Left lung (tissue), 10 donors: ENCODE measurements around the gene CD226. TPM values are rescaled to one million over a fixed set of nuclear protein-coding genes. Genes with fewer than 3 reads are reported as not detected.
"Not testable (repeated sequence)": the region's sequence is repeated elsewhere in the genome, so short reads cannot be mapped to it uniquely, and the experiment has no call there.

Experiments used
- ATAC-seq: fragments of 200-7000 bp; cut with Tn5 transposase; one replicate; pipeline ENCODE4 v1.9.1; 2020; ENCODE audit warnings: moderate library complexity
- DNase-seq, 4 donors: peaks; one replicate each; pipeline ENCODE4 v3.0.0-alpha.2; 2013 to 2020
- H3K27ac ChIP-seq, 2 donors: fragments of 200-600 bp; sonication (generic) in 1 of 2; one replicate each; pipeline versions ENCODE4 v1.5.0 to v1.8.0; 2020 to 2021
- H3K27me3 ChIP-seq, 2 donors: fragments of 200-600 bp; sonication (generic) in 1 of 2; one replicate each; pipeline versions ENCODE4 v1.5.0 to v1.8.0; 2020 to 2021
- H3K36me3 ChIP-seq, 2 donors: fragments of 200-600 bp; sonication (generic) in 1 of 2; one replicate each; pipeline versions ENCODE4 v1.5.0 to v1.8.0; 2020 to 2021
- H3K4me1 ChIP-seq, 2 donors: fragments of 200-600 bp; one replicate each; pipeline ENCODE4 v1.8.0; 2021
- H3K4me3 ChIP-seq, 2 donors: fragments of 200-600 bp; sonication (generic) in 1 of 2; one replicate each; pipeline versions ENCODE4 v1.5.0 to v1.8.0; 2020 to 2021; ENCODE audit warnings: mild to moderate bottlenecking in 1 of 2
- H3K9me3 ChIP-seq, 2 donors: fragments of 200-600 bp; sonication (generic) in 1 of 2; one replicate each; pipeline versions ENCODE4 v1.5.0 to v1.8.0; 2020 to 2021
- CTCF ChIP-seq, 2 donors: fragments of 200-600 bp; sonication (generic) in 1 of 2; IDR thresholded peaks; one replicate each; pipeline versions ENCODE4 v1.5.0 to v1.8.0; 2021; ENCODE audit warnings: antibody characterized with exemption in 2 of 2
- intact Hi-C, 2 donors: fragments of 100-400 bp; cut with DNase I; formaldehyde crosslinking; loops; one replicate each; pipeline versions ENCODE4 v1.11.2 to v1.14.2; 2022
- polyA plus RNA-seq, 6 donors: library from polyadenylated mRNA; unstranded; fragments of 120-200 nt; gene quantifications; one replicate each; pipeline ENCODE4 v1.2.1, GENCODE V29; 2013; ENCODE audit not compliant: insufficient read length in 6 of 6
- total RNA-seq, 2 donors: library from RNA; stranded (reverse); fragmentation: NEBNext Ultra II Directional; extraction: Animal tissue kit (Norgen Biotek cat#: 25700); gene quantifications; one replicate each; pipeline ENCODE4 v1.2.1, GENCODE V29; 2021
- donor health status: DM: no; HTN: yes; CAD: no.
- donor health status: DM: no; HTN: no; CAD: no.

CD226 gene
- total and polyA plus RNA-seq, 8 donors: 2.2 to 5.6 (median 2.9) TPM

GRCh38 chr18:69908838-69909237 lies 38.8 kb downstream of the CD226 start:
- Histone ChIP-seq H3K27ac (no peak overlapping the region), H3K9me3 (no peaks in the 10 kb centered on the region), H3K36me3 (no peaks in the 10 kb centered on the region), H3K4me3 (no peak overlapping the region), H3K4me1 (no peaks in the 10 kb centered on the region), H3K27me3 (no peaks in the 10 kb centered on the region)
- no peak for ATAC-seq
- TF ChIP-seq CTCF (IDR thresholded peaks at IDR 0.05): no peak
- intact Hi-C loops: no loop called here
- no peak for DNase-seq

- H3K27me3 ChIP-seq: no peaks in the 10 kb centered on the region
- TF ChIP-seq CTCF (IDR thresholded peaks at IDR 0.05): no peak
- DNase-seq (no peak), ATAC-seq (no peak)
- no peak overlapping the region for H3K27ac ChIP-seq
- intact Hi-C loops: no loop called here
- H3K9me3 ChIP-seq: no peaks in the 10 kb centered on the region
- H3K4me3 ChIP-seq: no peak overlapping the region
- H3K36me3 ChIP-seq: no peaks in the 10 kb centered on the region
- H3K4me1 ChIP-seq: no peaks in the 10 kb centered on the region
Measured at GRCh38 chr18:69906765-69907164, 40.9 kb downstream of the CD226 start.

GRCh38 chr18:69900941-69901340 lies 46.7 kb downstream of the CD226 start:
- Histone ChIP-seq H3K9me3 (no peaks in the 10 kb centered on the region), H3K4me3 (no peak overlapping the region), H3K36me3 (no peaks in the 10 kb centered on the region), H3K4me1 (no peaks in the 10 kb centered on the region), H3K27ac (no peak overlapping the region), H3K27me3 (no peaks in the 10 kb centered on the region)
- no peak for TF ChIP-seq CTCF (IDR thresholded peaks at IDR 0.05)
- ATAC-seq (no peak), DNase-seq (no peak)
- intact Hi-C loops: no loop called here

- DNase-seq, H3K27ac ChIP-seq, ATAC-seq, H3K27me3 ChIP-seq, H3K36me3 ChIP-seq, H3K4me1 ChIP-seq, intact Hi-C loops, H3K4me3 ChIP-seq, H3K9me3 ChIP-seq: not testable (repeated sequence)
Measured at GRCh38 chr18:69899154-69899923, 48.3 kb downstream of the CD226 start.

GRCh38 chr18:69898241-69898861 lies 49.3 kb downstream of the CD226 start:
- ATAC-seq (no peak), DNase-seq (no peak)
- intact Hi-C loops: no loop called here
- Histone ChIP-seq H3K27me3 (no peaks in the 10 kb centered on the region), H3K9me3 (no peaks in the 10 kb centered on the region), H3K27ac (no peak overlapping the region), H3K4me1 (no peaks in the 10 kb centered on the region), H3K36me3 (no peaks in the 10 kb centered on the region), H3K4me3 (no peak overlapping the region)
- TF ChIP-seq CTCF (IDR thresholded peaks at IDR 0.05): no peak
